Stimulated activated CD8-positive, alpha-beta memory T cell treated with anti-CD3 and anti-CD28 coated beads, Interleukin-15, amount 100 ng/mL, for 48 hours (primary cell): ENCODE measurements around the gene FFAR1.

Experiments used
- DNase-seq, 2 donors: peaks; one replicate each; pipeline ENCODE4 v3.0.0-alpha.2; 2020; ENCODE audit warnings: low read depth in 2 of 2

FFAR1 gene

GRCh38 chr19:35389192-35389861 is 41.6 kb downstream of the FFAR1 start:
- no peak for DNase-seq

DNA sequence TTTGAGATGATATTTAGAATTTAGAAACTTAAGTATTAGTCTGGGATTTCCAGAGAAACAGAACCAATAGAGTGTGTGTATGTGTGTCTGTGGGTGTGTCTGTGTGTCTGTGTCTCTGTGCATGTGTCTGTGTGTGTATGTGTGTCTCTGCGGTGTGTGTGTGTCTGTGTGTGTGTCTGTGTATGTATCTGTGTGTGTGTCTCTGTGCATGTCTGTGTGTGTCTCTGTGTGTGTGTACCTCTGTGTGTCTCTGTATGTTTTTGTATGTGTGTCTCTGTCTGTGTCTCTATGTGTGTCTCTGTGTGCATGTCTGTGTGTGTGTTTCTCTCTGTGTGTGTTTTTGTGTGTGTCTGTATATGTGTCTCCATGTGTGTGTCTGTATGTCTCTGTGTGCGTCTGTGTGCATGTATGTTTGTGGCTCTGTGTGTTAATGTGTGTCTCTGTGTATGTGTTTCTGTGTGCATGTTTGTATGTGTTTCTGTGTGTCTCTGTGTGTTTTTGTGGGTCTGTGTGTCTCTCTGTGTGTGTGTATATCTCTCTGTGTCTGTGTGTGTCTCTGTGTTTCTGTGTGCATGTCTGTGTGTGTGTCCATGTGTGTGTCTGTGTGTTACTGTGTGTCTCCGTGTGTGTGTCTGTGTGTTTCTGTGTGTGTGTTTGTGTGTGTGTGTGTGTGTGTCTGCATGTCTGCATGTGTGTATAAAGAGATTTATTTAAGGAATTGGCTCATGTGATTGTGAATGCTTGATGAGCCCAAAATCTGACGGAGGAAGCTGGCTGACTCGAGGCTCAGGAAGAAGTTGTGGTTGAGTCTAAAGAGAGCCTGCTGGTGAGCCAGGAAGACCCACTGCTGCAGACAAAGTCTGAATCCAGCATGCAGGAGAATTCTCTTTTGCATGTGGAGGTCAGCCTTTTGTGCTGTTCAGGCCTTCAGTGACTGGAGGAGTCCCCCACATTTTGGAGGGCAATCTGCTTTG is 45.3 kb downstream of the FFAR1 start:
- no peak for DNase-seq

DNA sequence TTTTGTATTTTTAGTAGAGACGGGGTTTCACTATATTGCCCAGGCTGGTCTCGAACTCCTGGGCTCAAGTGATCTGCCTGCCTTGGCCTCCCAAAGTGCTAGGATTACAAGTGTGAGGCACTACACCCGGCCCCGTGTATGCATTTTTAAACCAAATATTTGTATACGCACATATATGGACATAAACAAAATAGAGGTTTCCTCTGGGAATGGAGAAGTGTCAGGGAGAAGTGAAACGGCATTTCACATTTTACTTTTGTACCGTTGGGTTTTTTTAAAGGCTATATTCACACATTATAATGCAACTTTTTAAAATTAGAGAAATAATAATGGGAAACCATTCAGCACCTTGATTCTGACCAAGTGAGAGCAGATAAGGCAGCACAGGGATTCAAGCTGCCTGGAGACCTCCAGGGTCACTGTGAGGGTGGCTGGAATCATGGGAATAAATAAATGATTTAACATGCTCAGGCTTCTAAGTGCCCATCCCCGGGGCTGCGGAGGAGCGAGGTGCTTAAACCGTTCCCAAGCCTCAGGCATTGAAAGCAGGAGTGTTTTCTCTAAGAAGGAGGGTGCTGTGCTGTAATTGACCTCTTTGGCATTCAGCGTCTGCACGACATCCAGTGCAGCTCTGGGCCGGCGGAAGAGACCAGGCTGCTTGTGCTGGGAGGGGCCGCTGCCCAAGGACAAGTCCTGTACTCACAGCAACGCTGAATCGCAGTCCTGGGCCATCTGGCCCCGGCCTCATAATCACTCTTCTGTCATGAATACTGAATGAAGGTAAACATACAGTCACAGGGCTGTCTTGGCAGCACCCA is 47.9 kb downstream of the FFAR1 start:
- no peak for DNase-seq

DNA sequence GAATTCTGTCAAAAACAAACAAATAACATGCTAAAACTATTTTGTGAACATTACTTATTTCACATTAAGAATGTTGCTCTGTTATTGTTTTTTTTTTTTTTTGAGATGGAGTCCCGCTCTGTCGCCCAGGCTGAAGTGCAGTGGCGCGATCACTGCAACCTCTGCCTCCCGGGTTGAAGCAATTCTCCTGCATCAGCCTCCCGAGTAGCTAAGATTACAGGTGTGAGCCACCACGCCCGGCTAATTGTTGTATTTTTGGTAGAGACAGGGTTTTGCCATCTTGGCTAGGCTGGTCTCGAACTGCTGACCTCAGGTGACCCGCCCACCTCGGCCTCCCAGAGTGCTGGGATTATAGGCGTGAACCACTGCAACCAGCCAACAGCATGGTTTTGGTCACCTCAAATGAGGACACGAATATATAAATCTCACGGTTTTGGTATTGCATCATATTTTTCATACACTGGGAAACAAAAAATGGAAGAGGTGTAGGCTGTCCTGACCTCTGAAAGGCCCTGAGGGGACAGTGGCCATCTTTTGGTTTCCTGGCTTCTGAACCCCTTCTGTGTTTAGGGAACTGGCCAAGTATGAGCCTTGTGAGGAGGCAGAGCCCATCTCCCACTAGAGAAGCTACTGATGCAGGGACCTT is 48.7 kb downstream of the FFAR1 start:
- no peak for DNase-seq

GRCh38 chr19:35397064-35397463 is 49.4 kb downstream of the FFAR1 start:
- DNase-seq, result no peak
